ENCODE measurements around the gene CTRL. TPM values are rescaled to one million over a fixed set of nuclear protein-coding genes. Genes with fewer than 3 reads are reported as not detected.

CTRL gene
- total RNA-seq, 1 experiment from 2014 or later: 2.0 TPM

DNA sequence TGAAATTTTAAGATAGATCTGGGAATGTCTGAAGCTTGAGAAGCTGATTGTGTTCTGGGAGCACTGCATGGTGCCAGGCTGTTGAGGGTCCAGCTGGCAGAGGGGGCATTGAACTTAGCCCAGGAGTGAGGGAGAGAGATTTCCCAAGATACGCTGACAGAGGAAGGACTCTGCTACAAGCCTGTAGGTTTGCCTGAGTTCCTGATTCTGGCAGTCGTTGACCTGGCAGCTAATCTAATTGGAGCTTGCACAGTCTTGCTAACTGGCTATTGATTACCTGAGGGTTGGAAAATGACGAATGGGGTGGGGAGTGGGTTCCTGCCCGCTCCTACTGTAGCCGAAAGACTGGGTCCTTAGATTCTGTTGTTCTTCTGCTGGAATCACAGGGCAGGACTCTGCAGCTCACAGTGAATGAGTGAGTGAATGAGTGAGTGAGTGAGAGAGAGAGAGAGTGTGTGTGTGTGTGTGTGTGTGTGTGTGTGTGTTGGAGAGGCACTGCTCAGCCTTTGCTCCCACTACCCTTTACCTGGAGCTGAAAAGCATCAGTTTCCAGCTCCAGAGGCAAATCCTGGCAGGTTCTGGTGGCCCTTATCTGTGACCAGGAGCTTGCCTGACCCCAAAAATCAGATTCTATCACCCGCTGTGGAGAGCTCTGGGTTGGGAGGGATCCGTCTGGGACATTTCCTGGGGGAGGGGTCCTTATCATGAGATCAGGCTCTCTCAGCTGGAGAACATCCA is 16.7 kb downstream of the CTRL start:
- H3K4me3 ChIP-seq (ENCODE audit: low read depth in 2 of 2, low read length in 2 of 2): no peak overlapping the region
- H3K27me3 ChIP-seq (ENCODE audit: control insufficient read depth, insufficient read depth, low read length): no peaks in the 10 kb centered on the region
- ChIA-PET POLR2A (no interaction called here), CTCF (no interaction called here)
- ATAC-seq: no peak
- in situ Hi-C loops (cut with HindIII; ENCODE audit: low pct_unique_long_range_greater_than_20kb, low sequenced_read_pairs): no loop called here
- no peak for DNase-seq (ENCODE audit: low read depth, low spot score)
- intact Hi-C loops (cut with micrococcal nuclease; ENCODE audit: unreplicated experiment): no loop called here
- H3K27ac ChIP-seq (ENCODE audit: low read length): no peak overlapping the region
- no peak for TF ChIP-seq TCF7L2 (IDR thresholded peaks at IDR 0.05; ENCODE audit: low read depth, low read length)
- TF ChIP-seq, protein P1, sequence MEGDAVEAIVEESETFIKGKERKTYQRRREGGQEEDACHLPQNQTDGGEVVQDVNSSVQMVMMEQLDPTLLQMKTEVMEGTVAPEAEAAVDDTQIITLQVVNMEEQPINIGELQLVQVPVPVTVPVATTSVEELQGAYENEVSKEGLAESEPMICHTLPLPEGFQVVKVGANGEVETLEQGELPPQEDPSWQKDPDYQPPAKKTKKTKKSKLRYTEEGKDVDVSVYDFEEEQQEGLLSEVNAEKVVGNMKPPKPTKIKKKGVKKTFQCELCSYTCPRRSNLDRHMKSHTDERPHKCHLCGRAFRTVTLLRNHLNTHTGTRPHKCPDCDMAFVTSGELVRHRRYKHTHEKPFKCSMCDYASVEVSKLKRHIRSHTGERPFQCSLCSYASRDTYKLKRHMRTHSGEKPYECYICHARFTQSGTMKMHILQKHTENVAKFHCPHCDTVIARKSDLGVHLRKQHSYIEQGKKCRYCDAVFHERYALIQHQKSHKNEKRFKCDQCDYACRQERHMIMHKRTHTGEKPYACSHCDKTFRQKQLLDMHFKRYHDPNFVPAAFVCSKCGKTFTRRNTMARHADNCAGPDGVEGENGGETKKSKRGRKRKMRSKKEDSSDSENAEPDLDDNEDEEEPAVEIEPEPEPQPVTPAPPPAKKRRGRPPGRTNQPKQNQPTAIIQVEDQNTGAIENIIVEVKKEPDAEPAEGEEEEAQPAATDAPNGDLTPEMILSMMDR (IDR thresholded peaks at IDR 0.05): no peak
- TF ChIP-seq POLR2AphosphoS5 (IDR thresholded peaks at IDR 0.05; ENCODE audit: low read depth, low read length): no peak
- no peak for TF ChIP-seq SIN3A (IDR thresholded peaks at IDR 0.05; ENCODE audit: borderline replicate concordance, insufficient read depth, low read depth, low read length)
- TF ChIP-seq, protein P2, sequence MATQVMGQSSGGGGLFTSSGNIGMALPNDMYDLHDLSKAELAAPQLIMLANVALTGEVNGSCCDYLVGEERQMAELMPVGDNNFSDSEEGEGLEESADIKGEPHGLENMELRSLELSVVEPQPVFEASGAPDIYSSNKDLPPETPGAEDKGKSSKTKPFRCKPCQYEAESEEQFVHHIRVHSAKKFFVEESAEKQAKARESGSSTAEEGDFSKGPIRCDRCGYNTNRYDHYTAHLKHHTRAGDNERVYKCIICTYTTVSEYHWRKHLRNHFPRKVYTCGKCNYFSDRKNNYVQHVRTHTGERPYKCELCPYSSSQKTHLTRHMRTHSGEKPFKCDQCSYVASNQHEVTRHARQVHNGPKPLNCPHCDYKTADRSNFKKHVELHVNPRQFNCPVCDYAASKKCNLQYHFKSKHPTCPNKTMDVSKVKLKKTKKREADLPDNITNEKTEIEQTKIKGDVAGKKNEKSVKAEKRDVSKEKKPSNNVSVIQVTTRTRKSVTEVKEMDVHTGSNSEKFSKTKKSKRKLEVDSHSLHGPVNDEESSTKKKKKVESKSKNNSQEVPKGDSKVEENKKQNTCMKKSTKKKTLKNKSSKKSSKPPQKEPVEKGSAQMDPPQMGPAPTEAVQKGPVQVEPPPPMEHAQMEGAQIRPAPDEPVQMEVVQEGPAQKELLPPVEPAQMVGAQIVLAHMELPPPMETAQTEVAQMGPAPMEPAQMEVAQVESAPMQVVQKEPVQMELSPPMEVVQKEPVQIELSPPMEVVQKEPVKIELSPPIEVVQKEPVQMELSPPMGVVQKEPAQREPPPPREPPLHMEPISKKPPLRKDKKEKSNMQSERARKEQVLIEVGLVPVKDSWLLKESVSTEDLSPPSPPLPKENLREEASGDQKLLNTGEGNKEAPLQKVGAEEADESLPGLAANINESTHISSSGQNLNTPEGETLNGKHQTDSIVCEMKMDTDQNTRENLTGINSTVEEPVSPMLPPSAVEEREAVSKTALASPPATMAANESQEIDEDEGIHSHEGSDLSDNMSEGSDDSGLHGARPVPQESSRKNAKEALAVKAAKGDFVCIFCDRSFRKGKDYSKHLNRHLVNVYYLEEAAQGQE (IDR thresholded peaks at IDR 0.05; ENCODE audit: insufficient read depth in 1 of 2, low read depth in 2 of 2, low read length in 1 of 2): no peak
- H3K9me3 ChIP-seq (ENCODE audit: control insufficient read depth, insufficient read depth, low read depth, low read length): no peaks in the 10 kb centered on the region
- no TSS peak for BruUV-seq (replicated peaks)
- H3K4me1 ChIP-seq (ENCODE audit: control insufficient read depth, insufficient read depth, low read length): no peaks in the 10 kb centered on the region; the same call in 1 of the 2 replicates
- H3K36me3 ChIP-seq (ENCODE audit: control insufficient read depth, insufficient read depth, low read length): no peaks in the 10 kb centered on the region

DNA sequence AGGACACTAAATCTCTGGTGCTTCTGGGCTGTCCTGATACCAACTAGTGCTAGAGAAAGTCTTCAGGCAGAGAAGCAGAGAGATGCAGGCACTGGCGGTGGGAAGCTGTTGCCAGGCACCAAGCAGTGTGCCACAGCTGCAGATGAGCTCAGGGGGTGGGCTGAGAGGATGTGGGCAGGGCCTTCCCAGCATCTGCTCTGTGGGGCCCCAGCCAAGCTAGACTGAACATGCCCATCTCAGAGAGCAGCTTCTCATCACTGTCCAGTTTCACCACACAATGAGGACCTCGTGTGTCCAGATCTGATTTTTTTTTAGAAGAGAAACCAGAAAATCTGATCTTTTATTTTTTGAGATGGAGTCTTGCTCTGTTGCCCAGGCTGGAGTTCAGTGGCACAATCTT is 21.5 kb downstream of the CTRL start:
- in situ Hi-C loops (cut with HindIII; ENCODE audit: low pct_unique_long_range_greater_than_20kb, low sequenced_read_pairs): no loop called here
- Histone ChIP-seq H3K27me3 (ENCODE audit: control insufficient read depth, insufficient read depth, low read length) (no peaks in the 10 kb centered on the region), H3K9me3 (ENCODE audit: control insufficient read depth, insufficient read depth, low read depth, low read length) (no peaks in the 10 kb centered on the region), H3K4me3 (ENCODE audit: low read depth in 2 of 2, low read length in 2 of 2) (no peak overlapping the region), H3K36me3 (ENCODE audit: control insufficient read depth, insufficient read depth, low read length) (no peaks in the 10 kb centered on the region), H3K4me1 (ENCODE audit: control insufficient read depth, insufficient read depth, low read length) (no peaks in the 10 kb centered on the region), H3K27ac (ENCODE audit: low read length) (no peak overlapping the region)
- DNase-seq (ENCODE audit: low read depth, low spot score): no peak
- POLR2A ChIA-PET: no interaction called here
- CTCF ChIA-PET: no interaction called here
- no TSS peak for BruUV-seq (replicated peaks)
- intact Hi-C loops (cut with micrococcal nuclease; ENCODE audit: unreplicated experiment): no loop called here
- ATAC-seq: no peak
- TF ChIP-seq POLR2AphosphoS5 (IDR thresholded peaks at IDR 0.05; ENCODE audit: low read depth, low read length): no peak
- TF ChIP-seq, protein P2 (IDR thresholded peaks at IDR 0.05; ENCODE audit: insufficient read depth in 1 of 2, low read depth in 2 of 2, low read length in 1 of 2): no peak
- no peak for TF ChIP-seq TCF7L2 (IDR thresholded peaks at IDR 0.05; ENCODE audit: low read depth, low read length)
- TF ChIP-seq, protein P1 (IDR thresholded peaks at IDR 0.05): no peak
- no peak for TF ChIP-seq SIN3A (IDR thresholded peaks at IDR 0.05; ENCODE audit: borderline replicate concordance, insufficient read depth, low read depth, low read length)
